ENCODE measurements around the gene MYO1B.

MYO1B gene

DNA sequence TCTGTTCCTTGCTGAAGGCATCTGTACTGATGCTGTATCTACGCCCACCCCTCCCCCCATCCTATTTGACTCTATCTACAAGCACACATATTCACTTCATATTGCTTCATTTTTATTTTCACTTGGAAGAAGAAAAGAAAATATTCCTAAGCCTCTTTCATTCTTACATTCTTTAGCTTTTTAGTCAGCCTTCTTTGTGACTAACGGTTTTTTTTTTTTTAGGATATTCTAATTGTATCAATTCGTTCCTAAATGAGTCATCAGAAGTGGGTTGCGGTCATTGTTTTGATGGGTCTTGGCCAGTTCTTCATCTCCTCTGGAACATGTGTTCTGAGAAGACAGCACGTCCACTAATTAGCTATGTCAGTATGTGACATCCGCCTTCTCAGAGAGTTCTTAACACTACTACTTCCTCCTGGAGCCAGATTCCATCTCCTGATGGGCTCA is 88.7 kb downstream of the MYO1B start:
- no peaks in the 10 kb centered on the region for H3K27me3 ChIP-seq
- peaks cover 51% of the 10 kb centered on the region for H3K36me3 ChIP-seq
- H3K4me1 ChIP-seq = peaks cover 7% of the 10 kb centered on the region
- no peaks in the 10 kb centered on the region for H3K9me3 ChIP-seq
- TF ChIP-seq, protein P1, sequence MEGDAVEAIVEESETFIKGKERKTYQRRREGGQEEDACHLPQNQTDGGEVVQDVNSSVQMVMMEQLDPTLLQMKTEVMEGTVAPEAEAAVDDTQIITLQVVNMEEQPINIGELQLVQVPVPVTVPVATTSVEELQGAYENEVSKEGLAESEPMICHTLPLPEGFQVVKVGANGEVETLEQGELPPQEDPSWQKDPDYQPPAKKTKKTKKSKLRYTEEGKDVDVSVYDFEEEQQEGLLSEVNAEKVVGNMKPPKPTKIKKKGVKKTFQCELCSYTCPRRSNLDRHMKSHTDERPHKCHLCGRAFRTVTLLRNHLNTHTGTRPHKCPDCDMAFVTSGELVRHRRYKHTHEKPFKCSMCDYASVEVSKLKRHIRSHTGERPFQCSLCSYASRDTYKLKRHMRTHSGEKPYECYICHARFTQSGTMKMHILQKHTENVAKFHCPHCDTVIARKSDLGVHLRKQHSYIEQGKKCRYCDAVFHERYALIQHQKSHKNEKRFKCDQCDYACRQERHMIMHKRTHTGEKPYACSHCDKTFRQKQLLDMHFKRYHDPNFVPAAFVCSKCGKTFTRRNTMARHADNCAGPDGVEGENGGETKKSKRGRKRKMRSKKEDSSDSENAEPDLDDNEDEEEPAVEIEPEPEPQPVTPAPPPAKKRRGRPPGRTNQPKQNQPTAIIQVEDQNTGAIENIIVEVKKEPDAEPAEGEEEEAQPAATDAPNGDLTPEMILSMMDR (IDR thresholded peaks at IDR 0.05; ENCODE audit: low read depth, low read length) = no peak
- no peak for DNase-seq
- H3K4me3 ChIP-seq (ENCODE audit: low read depth, low read length) = no peak overlapping the region

DNA sequence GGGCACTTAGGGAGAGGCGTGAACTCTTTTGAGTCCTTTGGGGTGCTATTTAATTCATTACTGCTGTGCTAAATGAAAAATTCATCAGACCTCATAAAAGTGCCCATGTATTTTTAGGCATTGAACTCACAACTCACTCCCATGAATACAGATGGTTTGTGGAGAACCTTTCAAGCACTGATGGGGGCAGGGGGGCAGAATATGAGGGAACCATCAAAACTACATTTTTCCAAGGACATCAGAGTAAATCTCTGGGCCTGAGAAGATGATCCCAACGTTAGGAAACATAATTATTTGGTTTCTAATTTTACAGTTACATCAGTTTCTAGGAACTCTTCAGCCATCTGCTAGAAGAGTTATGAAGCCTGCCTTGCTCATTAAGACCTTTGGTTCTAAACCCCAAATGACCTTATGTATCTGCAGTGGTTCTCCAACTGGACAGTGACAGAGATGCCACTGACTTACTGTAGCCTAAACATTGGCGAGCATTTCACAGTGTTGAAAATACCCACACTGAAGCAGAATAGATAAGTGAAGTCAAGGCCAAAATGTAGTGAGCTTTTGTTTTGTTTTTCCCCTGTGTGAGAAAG is 90.8 kb downstream of the MYO1B start:
- Histone ChIP-seq H3K36me3 (peaks cover 37% of the 10 kb centered on the region), H3K9me3 (no peaks in the 10 kb centered on the region), H3K4me1 (no peaks in the 10 kb centered on the region), H3K27me3 (no peaks in the 10 kb centered on the region), H3K4me3 (ENCODE audit: low read depth, low read length) (no peak overlapping the region)
- DNase-seq = no peak
- TF ChIP-seq, protein P1 (IDR thresholded peaks at IDR 0.05; ENCODE audit: low read depth, low read length) = no peak

- Histone ChIP-seq H3K4me1 (peaks cover 3% of the 10 kb centered on the region; the same call in 1 of the 2 replicates), H3K9me3 (no peaks in the 10 kb centered on the region), H3K36me3 (peaks cover 39% of the 10 kb centered on the region), H3K4me3 (ENCODE audit: low read depth, low read length) (no peak overlapping the region), H3K27me3 (no peaks in the 10 kb centered on the region)
- no peak for DNase-seq
- TF ChIP-seq, protein P1 (IDR thresholded peaks at IDR 0.05; ENCODE audit: low read depth, low read length) = no peak
Measured at GRCh38 chr2:191341436-191341835, 96.2 kb downstream of the MYO1B start.

GRCh38 chr2:191343796-191344338 is 98.7 kb downstream of the MYO1B start:
- Histone ChIP-seq H3K27me3 (no peaks in the 10 kb centered on the region), H3K4me3 (ENCODE audit: low read depth, low read length) (no peak overlapping the region), H3K9me3 (no peaks in the 10 kb centered on the region), H3K36me3 (peaks cover 62% of the 10 kb centered on the region), H3K4me1 (peaks cover 9% of the 10 kb centered on the region)
- no peak for DNase-seq
- TF ChIP-seq, protein P1 (IDR thresholded peaks at IDR 0.05; ENCODE audit: low read depth, low read length) = no peak

GRCh38 chr2:191345788-191346187 is 100.6 kb downstream of the MYO1B start:
- TF ChIP-seq, protein P1 (IDR thresholded peaks at IDR 0.05; ENCODE audit: low read depth, low read length) = no peak
- peaks cover 63% of the 10 kb centered on the region for H3K36me3 ChIP-seq
- peaks cover 9% of the 10 kb centered on the region for H3K4me1 ChIP-seq
- no peaks in the 10 kb centered on the region for H3K27me3 ChIP-seq
- no peak for DNase-seq
- no peaks in the 10 kb centered on the region for H3K9me3 ChIP-seq
- H3K4me3 ChIP-seq (ENCODE audit: low read depth, low read length) = no peak overlapping the region

GRCh38 chr2:191347154-191347553 is 102.0 kb downstream of the MYO1B start:
- no peak for DNase-seq
- H3K4me3 ChIP-seq (ENCODE audit: low read depth, low read length) = no peak overlapping the region
- H3K9me3 ChIP-seq = no peaks in the 10 kb centered on the region
- H3K36me3 ChIP-seq = peaks cover 54% of the 10 kb centered on the region
- peaks cover 9% of the 10 kb centered on the region for H3K4me1 ChIP-seq
- TF ChIP-seq, protein P1 (IDR thresholded peaks at IDR 0.05; ENCODE audit: low read depth, low read length) = no peak
- no peaks in the 10 kb centered on the region for H3K27me3 ChIP-seq

Data from BE2C (cell line).